Measurements from ENCODE around the gene FAM227B.
"Not testable (repeated sequence)": the region's sequence is repeated elsewhere in the genome, so short reads cannot be mapped to it uniquely, and the experiment has no call there.

Gene FAM227B

GRCh38 chr15:49620658-49621368 lies at the start of gene FAM227B, which contains the start of gene DTWD1:
Gene FAM227B, minus strand, starts transcription at chr15:49620818. Its CDS starts 5,647 bp downstream, at chr15:49615171.
Gene DTWD1, plus strand, starts transcription at chr15:49621048. Its CDS starts 4,120 bp downstream, at chr15:49625168.
- DNase-seq: peak; percentile 85 to 98 (median 92)
- intact Hi-C loops (cut with DNase I): loop anchor here (5.0 kb wide), 1 partner anchor 281 kb away; no protein-coding TSS in a partner anchor

- intact Hi-C loops (cut with DNase I): no loop called here
Observed at GRCh38 chr15:49669288-49669687, 48.7 kb upstream of the FAM227B start.

GRCh38 chr15:49666486-49666885 lies 45.9 kb upstream of the FAM227B start:
- DNase-seq; intact Hi-C loops (cut with DNase I): not testable (repeated sequence)

More at GRCh38 chr15:49669288-49669687, 48.7 kb upstream of the FAM227B start:
- no peak for DNase-seq

- intact Hi-C loops (cut with DNase I): no loop called here
- DNase-seq: no peak
Observed at GRCh38 chr15:49664716-49665115, 44.1 kb upstream of the FAM227B start.

- intact Hi-C loops (cut with DNase I): no loop called here
- DNase-seq: no peak
Observed at GRCh38 chr15:49656734-49657133, 36.1 kb upstream of the FAM227B start.

GRCh38 chr15:49652922-49653321 lies 32.3 kb upstream of the FAM227B start:
- intact Hi-C loops (cut with DNase I): no loop called here
- no peak for DNase-seq

GRCh38 chr15:49650676-49651075 lies 30.1 kb upstream of the FAM227B start:
- intact Hi-C loops (cut with DNase I): no loop called here
- no peak for DNase-seq

GRCh38 chr15:49649987-49650386 lies 29.4 kb upstream of the FAM227B start:
- no peak for DNase-seq
- intact Hi-C loops (cut with DNase I): no loop called here

- intact Hi-C loops (cut with DNase I): no loop called here
- DNase-seq: no peak
Observed at GRCh38 chr15:49646891-49647290, 26.3 kb upstream of the FAM227B start.

- DNase-seq: peak in 1 of 10 donors; percentile 10
Observed at GRCh38 chr15:49645941-49646340, 25.3 kb upstream of the FAM227B start.

GRCh38 chr15:49645277-49645676 lies 24.7 kb upstream of the FAM227B start:
- intact Hi-C loops (cut with DNase I): no loop called here
- DNase-seq: no peak

More at GRCh38 chr15:49645941-49646340, 25.3 kb upstream of the FAM227B start:
- intact Hi-C loops (cut with DNase I): no loop called here

- no peak for DNase-seq
- intact Hi-C loops (cut with DNase I): no loop called here
Observed at GRCh38 chr15:49644364-49644794, 23.8 kb upstream of the FAM227B start.

GRCh38 chr15:49637857-49638256 lies 17.2 kb upstream of the FAM227B start:
- DNase-seq: no peak
- intact Hi-C loops (cut with DNase I): no loop called here

- DNase-seq: no peak
- intact Hi-C loops (cut with DNase I): no loop called here
Observed at GRCh38 chr15:49628379-49628778, 7.8 kb upstream of the FAM227B start.

- intact Hi-C loops (cut with DNase I): no loop called here
- DNase-seq: no peak
Observed at GRCh38 chr15:49627407-49627877, 6.8 kb upstream of the FAM227B start.

GRCh38 chr15:49625460-49626036 lies 4.9 kb upstream of the FAM227B start:
- DNase-seq: no peak
- intact Hi-C loops (cut with DNase I): no loop called here

GRCh38 chr15:49624056-49624455 lies 3.4 kb upstream of the FAM227B start:
- intact Hi-C loops (cut with DNase I): loop anchor here (5.0 kb wide), 1 partner anchor 278 kb away; no protein-coding TSS in a partner anchor
- no peak for DNase-seq

- intact Hi-C loops (cut with DNase I): loop anchor here (5.0 kb wide), 1 partner anchor 280 kb away; no protein-coding TSS in a partner anchor
Observed at GRCh38 chr15:49622561-49622960, 1.9 kb upstream of the FAM227B start.

GRCh38 chr15:49621887-49622286 lies 1.3 kb upstream of the FAM227B start:
- DNase-seq: no peak
- intact Hi-C loops (cut with DNase I): loop anchor here (5.0 kb wide), 1 partner anchor 280 kb away; no protein-coding TSS in a partner anchor

More at GRCh38 chr15:49622561-49622960, 1.9 kb upstream of the FAM227B start:
- DNase-seq: no peak

GRCh38 chr15:49621401-49621811 lies 788 bp upstream of the FAM227B start:
- intact Hi-C loops (cut with DNase I): loop anchor here (5.0 kb wide), 1 partner anchor 281 kb away; no protein-coding TSS in a partner anchor
- no peak for DNase-seq

GRCh38 chr15:49620199-49620598 lies 419 bp downstream of the FAM227B start:
- no peak for DNase-seq
- intact Hi-C loops (cut with DNase I): loop anchor here (5.0 kb wide), 1 partner anchor 282 kb away; no protein-coding TSS in a partner anchor
